GM19239 (cell line): ENCODE results near the gene BNC2.

Source experiments
- DNase-seq: peaks from one replicate; pipeline ENCODE4 v3.0.0; 2011; ENCODE audit warnings: low spot score; ENCODE audit not compliant: insufficient read length
- FAIRE-seq: peaks from 2 replicates; lab custom pipeline; 2011; peaks lifted over from hg19 to GRCh38; lab: Jason Lieb, UNC

Gene BNC2

DNA sequence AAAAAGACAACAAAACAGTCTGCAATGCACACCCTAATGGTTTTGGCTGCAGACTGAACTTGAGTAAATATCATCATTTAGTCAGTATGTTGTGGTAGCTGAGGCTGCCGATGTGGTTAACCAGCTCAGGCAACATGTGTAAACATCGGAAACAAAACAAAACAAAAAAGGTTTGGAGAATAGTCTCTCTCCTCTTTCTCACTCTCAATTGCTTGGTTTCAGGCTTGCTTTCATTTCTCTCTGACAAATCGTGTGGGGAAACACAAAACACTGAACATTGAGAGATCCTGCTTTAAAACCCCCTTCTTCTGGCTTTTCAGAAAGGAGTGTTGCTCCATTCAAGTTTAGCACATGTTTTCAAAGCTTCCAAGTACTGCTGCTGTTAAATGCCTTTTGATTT lies 453.3 kb downstream of the BNC2 start:
- DNase-seq: no peak

GRCh38 chr9:16414451-16414850 lies 456.0 kb downstream of the BNC2 start:
- DNase-seq (no peak), FAIRE-seq (no peak)

More for the DNA sequence above, 453.3 kb downstream of the BNC2 start:
- no peak for FAIRE-seq

DNA sequence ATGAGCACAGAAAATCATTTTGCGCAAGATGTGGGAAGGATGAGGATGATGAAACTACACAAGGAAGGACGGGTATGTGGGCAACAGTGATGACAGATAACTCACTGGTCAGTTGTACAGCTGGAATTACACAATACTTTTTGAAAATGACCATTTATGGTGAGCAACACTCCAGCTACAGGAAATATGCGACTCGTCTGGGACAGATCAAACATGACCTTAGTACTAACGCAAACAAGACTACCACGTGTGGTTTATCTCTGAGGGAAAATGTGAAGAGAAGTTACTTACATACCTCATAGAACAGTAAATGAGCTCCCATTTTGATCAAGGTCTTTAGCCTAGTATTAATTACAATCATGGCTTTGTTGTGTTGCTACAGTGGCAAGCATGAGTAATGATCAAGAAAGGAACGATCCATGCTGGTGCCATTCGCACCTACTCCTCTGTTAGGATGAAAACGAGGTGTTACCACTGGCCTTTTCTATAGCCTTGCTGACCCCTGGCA lies 456.9 kb downstream of the BNC2 start:
- FAIRE-seq (no peak), DNase-seq (no peak)

GRCh38 chr9:16412740-16413139 lies 457.7 kb downstream of the BNC2 start:
- no peak for DNase-seq
- FAIRE-seq: no peak

DNA sequence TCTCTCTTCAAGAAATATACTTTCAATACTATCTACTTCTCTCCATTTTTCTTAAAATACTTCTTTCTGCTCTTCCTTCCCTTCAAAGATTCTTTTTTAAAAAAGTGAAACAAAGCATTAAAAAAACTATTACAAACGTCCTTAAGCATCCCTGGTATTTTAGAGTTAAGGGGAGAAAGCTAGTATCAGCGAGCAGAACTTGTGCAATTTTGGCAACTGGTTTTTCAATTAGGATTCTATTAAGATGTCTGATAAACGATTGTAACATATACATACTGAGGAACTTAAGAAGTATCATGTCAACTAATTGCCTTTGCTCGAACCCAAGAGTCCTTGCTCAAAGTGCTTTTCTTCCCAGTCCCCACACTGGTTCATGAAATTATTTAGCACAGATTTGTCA lies 459.2 kb downstream of the BNC2 start:
- DNase-seq: no peak
- FAIRE-seq: no peak

DNA sequence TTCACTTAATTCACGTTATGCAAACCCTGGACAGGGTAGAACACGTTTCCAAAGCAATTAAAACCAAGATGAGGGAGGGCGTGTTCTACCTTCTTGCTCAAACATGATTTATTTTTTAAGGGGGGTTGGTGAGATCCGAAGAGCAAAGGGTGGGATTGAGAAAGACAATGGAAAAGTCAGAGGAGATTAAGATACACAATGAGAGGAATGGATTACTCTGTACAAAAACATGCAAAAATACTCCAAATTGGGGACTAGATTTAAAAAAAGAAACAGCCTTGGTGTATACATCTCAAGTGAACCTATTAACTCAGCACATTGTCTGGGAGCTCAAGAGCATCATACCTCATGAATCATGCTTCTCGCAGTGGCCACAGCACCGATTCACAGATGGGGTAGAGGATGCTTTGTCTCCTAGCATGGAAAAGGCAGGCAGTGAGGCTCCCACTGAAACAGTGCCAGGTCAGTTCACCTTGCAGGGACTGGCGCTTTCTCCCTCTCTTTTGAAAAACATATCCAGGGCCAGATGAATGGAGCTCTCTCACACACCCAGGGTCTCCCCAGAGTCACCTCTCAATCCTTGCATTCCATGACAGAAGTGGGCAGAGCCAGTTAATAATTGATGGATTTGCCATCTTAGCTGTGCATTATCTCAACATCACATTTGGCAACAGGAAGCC lies 459.7 kb downstream of the BNC2 start:
- DNase-seq (no peak), FAIRE-seq (no peak)

DNA sequence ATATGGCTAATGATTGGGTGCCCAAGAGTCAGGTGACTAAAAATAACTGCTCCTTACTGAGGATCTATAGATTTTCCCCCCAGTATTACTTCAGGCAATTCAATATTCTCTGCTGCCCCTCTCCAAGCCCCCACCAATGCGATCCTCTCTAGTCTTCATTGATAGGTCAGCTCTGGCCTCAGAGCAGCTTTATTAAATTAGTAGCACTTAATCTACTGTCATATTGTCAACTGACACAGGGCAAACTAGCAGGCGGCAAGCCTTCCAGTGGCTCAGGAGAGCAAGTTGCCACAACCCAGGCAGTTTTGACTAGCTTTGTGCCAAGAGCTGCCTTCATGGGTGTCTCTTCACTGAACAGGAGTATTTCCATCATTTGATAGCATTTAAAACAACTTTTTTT lies 462.9 kb downstream of the BNC2 start:
- FAIRE-seq: no peak
- DNase-seq: no peak

- no peak for FAIRE-seq
- DNase-seq: no peak
Observed at GRCh38 chr9:16406526-16407225, 463.8 kb downstream of the BNC2 start.

GRCh38 chr9:16405421-16405820 lies 465.0 kb downstream of the BNC2 start:
- no peak for FAIRE-seq

DNA sequence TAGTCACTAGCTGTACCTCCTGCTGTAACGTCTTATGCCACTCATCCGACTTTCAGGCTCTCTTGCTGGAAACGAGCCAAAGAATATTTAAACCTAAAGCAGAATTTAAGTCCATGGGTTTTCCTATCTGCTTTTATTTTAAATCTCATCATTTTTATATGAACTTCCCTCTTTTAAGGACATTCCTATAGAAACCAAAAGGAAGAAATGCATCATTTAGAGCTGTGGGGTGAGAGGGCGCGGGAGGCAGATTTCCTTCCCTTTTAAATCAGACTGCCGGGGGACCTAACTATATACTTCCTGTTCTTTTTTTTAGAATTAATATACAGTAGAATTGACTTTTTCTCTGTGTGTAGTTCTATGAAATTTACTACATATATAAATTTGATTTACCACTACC lies 468.8 kb downstream of the BNC2 start:
- no peak for FAIRE-seq
- no peak for DNase-seq

More at GRCh38 chr9:16405421-16405820, 465.0 kb downstream of the BNC2 start:
- no peak for DNase-seq

DNA sequence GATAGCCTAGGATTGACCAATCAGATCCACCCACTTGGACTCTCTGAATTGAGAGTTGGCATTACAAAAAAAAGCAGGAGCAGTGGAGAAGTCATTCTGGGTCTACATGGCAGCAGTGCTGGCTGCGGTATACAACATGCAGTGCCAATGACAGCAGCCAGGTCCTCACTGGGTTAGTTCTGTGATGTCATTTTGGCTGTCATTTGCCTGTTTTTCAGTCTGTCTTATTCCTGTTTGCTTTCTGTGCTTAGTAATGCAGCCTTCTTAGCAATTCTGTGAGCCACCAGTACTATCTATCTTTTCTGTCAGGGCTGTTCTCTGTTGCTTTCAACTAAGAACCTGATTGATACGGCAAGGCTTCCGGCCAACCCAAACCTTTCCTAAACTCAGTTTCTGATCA lies 471.8 kb downstream of the BNC2 start:
- FAIRE-seq (no peak), DNase-seq (no peak)

DNA sequence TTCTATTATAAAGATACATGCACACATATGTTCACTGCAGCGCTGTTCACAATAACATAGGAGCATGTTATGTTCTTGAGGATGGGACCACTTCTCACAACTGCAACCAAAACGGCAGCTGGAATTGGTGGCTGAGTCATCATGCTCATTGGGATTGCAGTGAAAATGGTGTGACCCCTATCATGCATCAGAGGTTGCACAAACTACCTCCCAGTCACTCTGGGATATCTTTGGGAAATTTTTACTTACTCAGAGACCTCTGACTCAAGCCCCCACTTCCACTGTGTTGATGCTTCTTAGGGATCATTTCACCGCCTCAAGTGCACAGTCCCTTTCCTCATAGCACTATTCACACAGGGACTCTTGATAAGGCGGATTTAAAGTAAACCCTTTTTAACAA lies 474.1 kb downstream of the BNC2 start:
- DNase-seq: no peak
- no peak for FAIRE-seq

DNA sequence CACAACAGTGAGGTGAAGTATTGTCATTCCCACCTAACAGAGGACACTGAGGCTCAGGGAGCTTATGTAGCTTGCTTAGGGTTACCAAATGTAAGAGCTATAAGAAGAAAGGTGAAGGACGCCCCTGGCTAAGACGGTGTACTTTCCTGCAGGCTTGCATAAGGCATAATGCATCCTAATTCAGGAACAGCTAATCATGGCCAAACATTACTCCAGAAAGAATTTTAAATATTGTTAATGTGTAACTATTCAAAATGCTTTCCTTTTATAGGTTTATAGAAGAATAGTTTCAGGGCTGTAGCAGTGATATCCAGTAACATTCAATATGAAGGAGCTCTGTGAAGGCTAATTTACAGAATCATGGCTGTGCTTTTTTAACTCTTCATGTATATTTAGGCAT lies 479.1 kb downstream of the BNC2 start:
- DNase-seq: no peak
- FAIRE-seq: no peak

DNA sequence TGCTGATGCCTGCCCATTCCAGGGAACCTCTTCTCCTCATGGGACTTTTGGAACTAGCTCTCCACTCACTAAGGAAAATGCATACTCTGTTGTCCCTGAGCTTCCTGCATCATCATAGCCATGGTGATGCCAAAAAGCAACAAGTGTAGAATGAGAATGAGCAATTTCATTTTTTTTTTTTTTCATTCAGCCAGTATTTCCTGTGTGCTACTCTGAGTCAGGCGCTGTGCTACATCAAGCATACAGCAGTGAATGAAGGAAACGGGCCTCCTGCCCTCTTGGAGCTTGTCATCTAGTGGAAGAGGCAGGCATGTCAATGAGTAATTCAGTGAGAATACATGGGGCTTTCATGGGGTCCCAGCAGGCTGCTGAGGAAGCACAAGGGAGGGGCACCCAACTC lies 483.1 kb downstream of the BNC2 start:
- DNase-seq (no peak), FAIRE-seq (no peak)

DNA sequence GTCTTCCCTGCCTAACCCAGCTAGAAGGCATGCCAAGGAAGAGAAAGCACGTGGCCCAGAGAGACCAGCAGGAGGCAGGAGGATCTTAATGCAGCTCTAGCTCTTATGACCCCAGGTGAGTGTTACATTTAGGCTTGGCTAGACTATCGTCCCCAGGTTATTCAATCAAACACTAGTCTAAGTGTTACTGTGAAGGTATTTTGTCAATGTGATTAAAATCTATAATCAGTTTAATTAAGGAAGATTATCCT lies 483.7 kb downstream of the BNC2 start:
- FAIRE-seq: no peak
- no peak for DNase-seq

GRCh38 chr9:16386007-16386826 lies 484.3 kb downstream of the BNC2 start:
- FAIRE-seq (no peak), DNase-seq (no peak)

DNA sequence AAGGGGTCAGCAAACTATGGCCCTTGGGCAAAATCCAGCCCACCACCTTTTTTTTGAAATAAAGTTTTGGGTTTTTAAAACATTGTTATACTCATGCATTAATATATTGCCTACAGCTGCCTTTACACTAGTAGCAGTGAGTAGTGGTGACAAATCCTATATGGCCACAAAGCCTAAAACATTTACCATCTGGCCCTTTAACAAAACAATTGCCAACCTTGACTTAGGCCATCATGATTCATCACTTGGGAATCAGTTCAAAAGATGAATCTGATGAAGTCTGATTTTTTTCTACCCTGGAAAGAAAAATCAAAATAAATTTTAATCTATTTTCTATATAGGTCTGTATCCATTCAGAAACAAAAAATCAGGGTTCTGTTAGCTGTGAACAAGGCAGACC lies 484.9 kb downstream of the BNC2 start:
- no peak for DNase-seq
- no peak for FAIRE-seq

DNA sequence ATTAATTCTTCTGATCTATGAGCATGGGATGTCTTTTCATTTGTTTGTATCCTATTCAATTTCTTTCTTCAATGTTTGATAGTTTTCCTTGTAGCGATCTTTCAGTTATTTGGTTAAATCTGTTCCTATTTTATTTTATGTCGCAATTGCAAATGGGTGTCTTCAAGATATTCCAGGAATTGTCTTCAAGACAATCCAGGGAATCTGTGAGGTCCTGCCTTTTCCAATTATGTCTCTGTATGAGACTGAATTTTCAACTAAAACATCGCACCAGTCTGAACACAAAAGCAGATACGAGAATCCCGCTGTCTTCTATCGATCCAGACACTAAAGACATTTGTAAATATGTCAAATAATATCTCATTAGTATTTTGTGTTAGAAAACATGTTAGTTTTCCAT lies 485.5 kb downstream of the BNC2 start:
- no peak for FAIRE-seq
- no peak for DNase-seq

- no peak for FAIRE-seq
- no peak for DNase-seq
Observed at GRCh38 chr9:16377311-16377710, 493.2 kb downstream of the BNC2 start.

GRCh38 chr9:16371306-16371705 lies 499.2 kb downstream of the BNC2 start:
- no peak for FAIRE-seq
- no peak for DNase-seq

DNA sequence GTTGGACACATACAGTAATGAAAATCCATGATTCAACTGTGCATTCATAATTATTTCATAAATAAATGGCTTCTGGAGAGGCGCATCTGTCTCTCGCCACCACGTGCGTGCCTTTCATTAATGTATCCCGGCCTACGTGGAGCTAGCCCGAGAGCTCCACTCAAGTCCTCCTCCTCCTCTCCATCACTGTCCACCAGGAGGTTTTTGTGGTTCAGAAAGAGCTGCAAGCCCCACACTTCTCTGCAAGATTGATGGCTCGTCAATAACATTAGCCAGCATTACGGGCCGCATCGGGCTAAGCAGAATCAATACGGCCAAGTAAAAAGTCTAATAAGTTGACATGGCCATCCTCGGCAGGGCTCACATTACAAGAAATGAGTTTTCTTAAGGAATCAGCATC lies 499.8 kb downstream of the BNC2 start:
- FAIRE-seq (no peak), DNase-seq (no peak)
